Liver (tissue), 9 donors: Measurements from ENCODE around the gene HS6ST3. TPM values are rescaled to one million over a fixed set of nuclear protein-coding genes. Genes with fewer than 3 reads are reported as not detected.
A peak's percentile ranks its signal among the peaks of the same experiment; 100 is the strongest.

Source experiments
- DNase-seq: peaks from one replicate; pipeline ENCODE4 v3.0.0-alpha.2; 2017; ENCODE audit warnings: low spot score
- H3K27ac ChIP-seq, 2 donors: one replicate each; pipeline ENCODE4 v1.7.0; 2013; ENCODE audit warnings: inconsistent platforms in 2 of 2, low read length in 2 of 2, control low read depth in 1 of 2, low read depth in 1 of 2, mild to moderate bottlenecking in 1 of 2
- H3K27me3 ChIP-seq, 4 donors: one replicate each; pipeline versions ENCODE4 v1.6.1 to v1.7.0; 2013; ENCODE audit warnings: low read length in 3 of 4, inconsistent platforms in 1 of 4, mild to moderate bottlenecking in 1 of 4, moderate library complexity in 1 of 4; ENCODE audit not compliant: control insufficient read depth in 4 of 4, insufficient read depth in 4 of 4
- H3K36me3 ChIP-seq, 4 donors: one replicate each; pipeline versions ENCODE4 v1.6.1 to v1.7.0; 2013; ENCODE audit warnings: low read length in 3 of 4, mild to moderate bottlenecking in 3 of 4, low read depth in 1 of 4, moderate library complexity in 1 of 4; ENCODE audit not compliant: control insufficient read depth in 4 of 4, insufficient read depth in 3 of 4
- H3K4me1 ChIP-seq, 4 donors: one replicate each; pipeline versions ENCODE4 v1.6.1 to v1.7.0; 2013; ENCODE audit warnings: low read length in 3 of 4, mild to moderate bottlenecking in 3 of 4, moderate library complexity in 1 of 4; ENCODE audit not compliant: control insufficient read depth in 4 of 4, insufficient read depth in 4 of 4
- H3K4me3 ChIP-seq, 3 donors: one replicate each; pipeline versions ENCODE4 v1.6.1 to v1.7.0; 2013; ENCODE audit warnings: low read length in 3 of 3, control low read depth in 1 of 3, low read depth in 1 of 3, mild to moderate bottlenecking in 1 of 3
- H3K9ac ChIP-seq, 2 donors: one replicate each; pipeline ENCODE4 v1.7.0; 2013; ENCODE audit warnings: low read length in 2 of 2, mild to moderate bottlenecking in 2 of 2, moderate library complexity in 2 of 2, control low read depth in 1 of 2, low read depth in 1 of 2
- H3K9me3 ChIP-seq, 4 donors: one replicate each; pipeline versions ENCODE4 v1.6.1 to v1.7.0; 2013; ENCODE audit warnings: low read length in 3 of 4; ENCODE audit not compliant: control insufficient read depth in 4 of 4
- EGR1 ChIP-seq, 2 donors: IDR thresholded peaks; 2 replicates each; pipeline ENCODE4 v1.6.1; 2016 to 2018; ENCODE audit warnings: antibody characterized with exemption in 2 of 2, low read depth in 2 of 2
- FOXA1 ChIP-seq: IDR thresholded peaks from 2 replicates; pipeline ENCODE4 v1.6.1; 2016; ENCODE audit warnings: antibody characterized with exemption
- FOXA2 ChIP-seq: IDR thresholded peaks from 2 replicates; pipeline ENCODE4 v1.6.1; 2016; ENCODE audit warnings: antibody characterized with exemption
- GABPA ChIP-seq, 2 donors: IDR thresholded peaks in 1 of 2; conservative IDR thresholded peaks in 1 of 2; 2 replicates each; pipeline ENCODE4 v1.6.1; 2016; ENCODE audit warnings: antibody characterized with exemption in 2 of 2, mild to moderate bottlenecking in 1 of 2, moderate library complexity in 1 of 2
- HNF4A ChIP-seq, 2 donors: conservative IDR thresholded peaks; 2 replicates each; pipeline ENCODE4 v1.6.1; 2016; ENCODE audit warnings: antibody characterized with exemption in 2 of 2, mild to moderate bottlenecking in 2 of 2
- HNF4G ChIP-seq: IDR thresholded peaks from 2 replicates; pipeline ENCODE4 v1.6.1; 2016; ENCODE audit warnings: antibody characterized with exemption
- JUND ChIP-seq, 2 donors: IDR thresholded peaks; 2 replicates each; pipeline ENCODE4 v1.6.1; 2016; ENCODE audit warnings: antibody characterized with exemption in 2 of 2
- NR2F2 ChIP-seq: IDR thresholded peaks from 2 replicates; pipeline ENCODE4 v1.6.1; 2016; ENCODE audit warnings: antibody characterized with exemption
- RAD21 ChIP-seq, 2 donors: IDR thresholded peaks; 2 replicates each; pipeline ENCODE4 v1.6.1; 2016; ENCODE audit warnings: antibody characterized with exemption in 2 of 2, mild to moderate bottlenecking in 2 of 2
- RXRA ChIP-seq, 2 donors: IDR thresholded peaks; 2 replicates each; pipeline ENCODE4 v1.6.1; 2017 to 2018; ENCODE audit warnings: antibody characterized with exemption in 2 of 2, mild to moderate bottlenecking in 1 of 2
- SP1 ChIP-seq: IDR thresholded peaks from 2 replicates; pipeline ENCODE4 v1.6.1; 2018; ENCODE audit warnings: antibody characterized with exemption, mild to moderate bottlenecking
- TAF1 ChIP-seq: conservative IDR thresholded peaks from 2 replicates; pipeline ENCODE4 v1.6.1; 2016; ENCODE audit warnings: antibody characterized with exemption, mild to moderate bottlenecking
- YY1 ChIP-seq: IDR thresholded peaks from 2 replicates; pipeline ENCODE4 v1.6.1; 2016; ENCODE audit warnings: antibody characterized with exemption, mild to moderate bottlenecking
- WGBS: extraction: QIAGEN DNeasy Blood & Tissue Kit; methylation state at CpG from one replicate; pipeline ENCODE4 v1.1.7; 2013; 5-methylcytosine and 5-hydroxymethylcytosine counted together
- polyA plus RNA-seq, 2 donors: library from polyadenylated mRNA; stranded (reverse) in 1 of 2; unstranded in 1 of 2; fragments of 200-250 nt in 1 of 2; fragments of >200 nt in 1 of 2; fragmentation: Nextera tagmentation in 1 of 2; extraction: Ambion mirVana in 1 of 2; gene quantifications; one replicate each; pipeline versions ENCODE4 v1.2.1 to v1.2.3, GENCODE V29; 2013 to 2015
- total RNA-seq, 2 donors: library from RNA; depleted of rRNA; stranded (reverse); fragments of >200 nt; gene quantifications; one replicate each; pipeline ENCODE4 v1.2.3, GENCODE V29; 2014
- TF ChIP-seq, protein P1 (sequence below): IDR thresholded peaks from 2 replicates; pipeline ENCODE4 v1.6.1; 2016; ENCODE audit warnings: antibody characterized with exemption
- TF ChIP-seq, protein P2 (sequence below): fragments of 150-350 bp; IDR thresholded peaks from 2 replicates; pipeline ENCODE4 v1.5.1; 2017; ENCODE audit warnings: improper control_type of control experiment, low read depth, low read length; ENCODE audit not compliant: missing input control
- TF ChIP-seq, protein P3 (sequence below): IDR thresholded peaks from 2 replicates; pipeline ENCODE4 v1.6.1; 2016; ENCODE audit warnings: antibody characterized with exemption
- TF ChIP-seq, protein P4 (sequence below): IDR thresholded peaks from 2 replicates; pipeline ENCODE4 v1.6.1; 2016; ENCODE audit warnings: antibody characterized with exemption
- TF ChIP-seq, protein P5 (sequence below): IDR thresholded peaks from 2 replicates; pipeline ENCODE4 v1.6.1; 2016; ENCODE audit warnings: antibody characterized with exemption, mild to moderate bottlenecking
- donor health status: healthy.
- donor health status: healthy.
- donor health status: healthy.
- donor health status: healthy.
- donor health status: healthy.

HS6ST3 gene
- total and polyA plus RNA-seq, 4 donors: under 0.01 TPM; not detected in 3

DNA sequence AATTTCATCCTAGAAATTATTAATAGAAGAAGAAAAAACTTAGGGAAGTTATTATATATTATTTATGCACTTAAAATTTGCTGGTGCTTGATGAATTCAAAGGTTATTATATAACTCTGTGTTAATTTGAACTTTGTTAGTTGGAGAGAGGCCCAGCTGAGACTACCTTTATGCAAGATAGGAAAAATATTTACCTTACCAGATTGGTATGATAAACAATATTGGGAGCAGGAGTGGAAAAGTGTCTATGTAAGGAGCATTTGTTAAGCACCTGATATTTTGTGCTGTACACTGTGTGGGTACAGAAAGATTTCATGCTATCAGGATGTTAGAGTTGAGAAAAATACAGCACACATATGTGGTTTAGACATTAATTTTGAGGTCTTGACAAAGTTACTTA is 547.1 kb downstream of the HS6ST3 start:
- TF ChIP-seq, protein P1, sequence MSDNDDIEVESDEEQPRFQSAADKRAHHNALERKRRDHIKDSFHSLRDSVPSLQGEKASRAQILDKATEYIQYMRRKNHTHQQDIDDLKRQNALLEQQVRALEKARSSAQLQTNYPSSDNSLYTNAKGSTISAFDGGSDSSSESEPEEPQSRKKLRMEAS: no peak
- TF ChIP-seq TAF1 (no peak), RAD21 (IDR thresholded peaks at IDR 0.05) (peak in 1 of 2 donors; percentile 29), HNF4A (conservative IDR thresholded peaks at IDR 0.05) (peak; percentile 58 to 81), JUND (IDR thresholded peaks at IDR 0.05) (no peak), SP1 (peak; percentile 11), FOXA1 (no peak), RXRA (IDR thresholded peaks at IDR 0.05) (peak in 1 of 2 donors; percentile 59), FOXA2 (peak; percentile 41), EGR1 (IDR thresholded peaks at IDR 0.05; ENCODE audit: low read depth in 2 of 2) (peak in 1 of 2 donors; percentile 52)
- TF ChIP-seq, protein P2, sequence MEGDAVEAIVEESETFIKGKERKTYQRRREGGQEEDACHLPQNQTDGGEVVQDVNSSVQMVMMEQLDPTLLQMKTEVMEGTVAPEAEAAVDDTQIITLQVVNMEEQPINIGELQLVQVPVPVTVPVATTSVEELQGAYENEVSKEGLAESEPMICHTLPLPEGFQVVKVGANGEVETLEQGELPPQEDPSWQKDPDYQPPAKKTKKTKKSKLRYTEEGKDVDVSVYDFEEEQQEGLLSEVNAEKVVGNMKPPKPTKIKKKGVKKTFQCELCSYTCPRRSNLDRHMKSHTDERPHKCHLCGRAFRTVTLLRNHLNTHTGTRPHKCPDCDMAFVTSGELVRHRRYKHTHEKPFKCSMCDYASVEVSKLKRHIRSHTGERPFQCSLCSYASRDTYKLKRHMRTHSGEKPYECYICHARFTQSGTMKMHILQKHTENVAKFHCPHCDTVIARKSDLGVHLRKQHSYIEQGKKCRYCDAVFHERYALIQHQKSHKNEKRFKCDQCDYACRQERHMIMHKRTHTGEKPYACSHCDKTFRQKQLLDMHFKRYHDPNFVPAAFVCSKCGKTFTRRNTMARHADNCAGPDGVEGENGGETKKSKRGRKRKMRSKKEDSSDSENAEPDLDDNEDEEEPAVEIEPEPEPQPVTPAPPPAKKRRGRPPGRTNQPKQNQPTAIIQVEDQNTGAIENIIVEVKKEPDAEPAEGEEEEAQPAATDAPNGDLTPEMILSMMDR: no peak
- TF ChIP-seq, protein P3, sequence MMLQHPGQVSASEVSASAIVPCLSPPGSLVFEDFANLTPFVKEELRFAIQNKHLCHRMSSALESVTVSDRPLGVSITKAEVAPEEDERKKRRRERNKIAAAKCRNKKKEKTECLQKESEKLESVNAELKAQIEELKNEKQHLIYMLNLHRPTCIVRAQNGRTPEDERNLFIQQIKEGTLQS: no peak
- Histone ChIP-seq H3K9me3 (peaks cover 0 to 8% (median 1%) of the 10 kb centered on the region in 4 donors), H3K9ac (peak overlapping the region in 1 of 2 donors; percentile 33), H3K4me3 (no peak overlapping the region), H3K36me3 (no peaks in the 10 kb centered on the region), H3K4me1 (peaks cover 1 to 20% (median 14%) of the 10 kb centered on the region in 4 donors), H3K27ac (peak overlapping the region; percentile 76 to 79), H3K27me3 (no peaks in the 10 kb centered on the region)
- no peak for DNase-seq

DNA sequence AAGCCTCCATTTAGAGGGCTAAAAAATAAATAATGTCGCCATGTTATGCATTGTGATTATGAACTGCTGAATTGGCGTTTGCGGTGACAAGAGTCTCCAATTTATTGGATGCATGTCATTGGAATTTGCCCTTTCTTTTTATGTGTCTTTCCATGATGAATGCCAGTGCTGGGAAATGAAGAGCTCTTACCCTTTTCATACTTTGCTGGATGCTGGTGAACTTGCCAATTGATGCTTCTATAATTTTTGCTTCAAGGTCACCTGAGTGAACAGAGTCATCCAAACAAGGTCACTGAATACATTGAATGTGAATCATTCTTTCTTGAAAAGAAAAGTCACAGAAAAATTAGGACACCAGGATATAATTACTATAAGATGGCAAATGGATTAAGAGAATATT is 556.2 kb downstream of the HS6ST3 start:
- Histone ChIP-seq H3K27me3 (no peaks in the 10 kb centered on the region), H3K4me1 (peaks cover 0 to 1% (median under 1%) of the 10 kb centered on the region in 4 donors)
- 83% methylated on average over 3 of the region's 3 CpGs for WGBS

More for the DNA sequence above, 556.2 kb downstream of the HS6ST3 start:
- H3K9me3 ChIP-seq: peaks cover 7 to 30% (median 12%) of the 10 kb centered on the region in 4 donors
- no peak for DNase-seq
- no peak overlapping the region for H3K9ac ChIP-seq
- H3K27ac ChIP-seq: no peak overlapping the region
- peak overlapping the region in 1 of 3 donors; percentile 27 for H3K4me3 ChIP-seq
- H3K36me3 ChIP-seq: no peaks in the 10 kb centered on the region
- TF ChIP-seq, protein P1: no peak
- no peak for TF ChIP-seq JUND (IDR thresholded peaks at IDR 0.05)
- no peak for TF ChIP-seq RAD21 (IDR thresholded peaks at IDR 0.05)
- TF ChIP-seq, protein P2: no peak
- TF ChIP-seq YY1: no peak
- TF ChIP-seq NR2F2: no peak
- TF ChIP-seq, protein P4, sequence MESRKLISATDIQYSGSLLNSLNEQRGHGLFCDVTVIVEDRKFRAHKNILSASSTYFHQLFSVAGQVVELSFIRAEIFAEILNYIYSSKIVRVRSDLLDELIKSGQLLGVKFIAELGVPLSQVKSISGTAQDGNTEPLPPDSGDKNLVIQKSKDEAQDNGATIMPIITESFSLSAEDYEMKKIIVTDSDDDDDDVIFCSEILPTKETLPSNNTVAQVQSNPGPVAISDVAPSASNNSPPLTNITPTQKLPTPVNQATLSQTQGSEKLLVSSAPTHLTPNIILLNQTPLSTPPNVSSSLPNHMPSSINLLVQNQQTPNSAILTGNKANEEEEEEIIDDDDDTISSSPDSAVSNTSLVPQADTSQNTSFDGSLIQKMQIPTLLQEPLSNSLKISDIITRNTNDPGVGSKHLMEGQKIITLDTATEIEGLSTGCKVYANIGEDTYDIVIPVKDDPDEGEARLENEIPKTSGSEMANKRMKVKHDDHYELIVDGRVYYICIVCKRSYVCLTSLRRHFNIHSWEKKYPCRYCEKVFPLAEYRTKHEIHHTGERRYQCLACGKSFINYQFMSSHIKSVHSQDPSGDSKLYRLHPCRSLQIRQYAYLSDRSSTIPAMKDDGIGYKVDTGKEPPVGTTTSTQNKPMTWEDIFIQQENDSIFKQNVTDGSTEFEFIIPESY: no peak
- TF ChIP-seq SP1: no peak
- no peak for TF ChIP-seq EGR1 (IDR thresholded peaks at IDR 0.05; ENCODE audit: low read depth in 2 of 2)
- no peak for TF ChIP-seq GABPA (IDR thresholded peaks at IDR 0.05 in 1 of 2, conservative IDR thresholded peaks at IDR 0.05 in 1 of 2)
- TF ChIP-seq, protein P5, sequence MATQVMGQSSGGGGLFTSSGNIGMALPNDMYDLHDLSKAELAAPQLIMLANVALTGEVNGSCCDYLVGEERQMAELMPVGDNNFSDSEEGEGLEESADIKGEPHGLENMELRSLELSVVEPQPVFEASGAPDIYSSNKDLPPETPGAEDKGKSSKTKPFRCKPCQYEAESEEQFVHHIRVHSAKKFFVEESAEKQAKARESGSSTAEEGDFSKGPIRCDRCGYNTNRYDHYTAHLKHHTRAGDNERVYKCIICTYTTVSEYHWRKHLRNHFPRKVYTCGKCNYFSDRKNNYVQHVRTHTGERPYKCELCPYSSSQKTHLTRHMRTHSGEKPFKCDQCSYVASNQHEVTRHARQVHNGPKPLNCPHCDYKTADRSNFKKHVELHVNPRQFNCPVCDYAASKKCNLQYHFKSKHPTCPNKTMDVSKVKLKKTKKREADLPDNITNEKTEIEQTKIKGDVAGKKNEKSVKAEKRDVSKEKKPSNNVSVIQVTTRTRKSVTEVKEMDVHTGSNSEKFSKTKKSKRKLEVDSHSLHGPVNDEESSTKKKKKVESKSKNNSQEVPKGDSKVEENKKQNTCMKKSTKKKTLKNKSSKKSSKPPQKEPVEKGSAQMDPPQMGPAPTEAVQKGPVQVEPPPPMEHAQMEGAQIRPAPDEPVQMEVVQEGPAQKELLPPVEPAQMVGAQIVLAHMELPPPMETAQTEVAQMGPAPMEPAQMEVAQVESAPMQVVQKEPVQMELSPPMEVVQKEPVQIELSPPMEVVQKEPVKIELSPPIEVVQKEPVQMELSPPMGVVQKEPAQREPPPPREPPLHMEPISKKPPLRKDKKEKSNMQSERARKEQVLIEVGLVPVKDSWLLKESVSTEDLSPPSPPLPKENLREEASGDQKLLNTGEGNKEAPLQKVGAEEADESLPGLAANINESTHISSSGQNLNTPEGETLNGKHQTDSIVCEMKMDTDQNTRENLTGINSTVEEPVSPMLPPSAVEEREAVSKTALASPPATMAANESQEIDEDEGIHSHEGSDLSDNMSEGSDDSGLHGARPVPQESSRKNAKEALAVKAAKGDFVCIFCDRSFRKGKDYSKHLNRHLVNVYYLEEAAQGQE: no peak
- no peak for TF ChIP-seq RXRA (IDR thresholded peaks at IDR 0.05)
- TF ChIP-seq, protein P3: no peak
- TF ChIP-seq FOXA2: no peak
- TF ChIP-seq FOXA1: no peak
- no peak for TF ChIP-seq HNF4A (conservative IDR thresholded peaks at IDR 0.05)
- no peak for TF ChIP-seq HNF4G
- TF ChIP-seq TAF1: no peak
